Liver (tissue), 2 donors: ENCODE results near the gene SLC25A39.

Experiments
- MAX ChIP-seq: IDR thresholded peaks from 2 replicates; pipeline ENCODE4 v1.6.1; 2016; ENCODE audit warnings: antibody characterized with exemption
- TF ChIP-seq, protein P1 (sequence below): fragments of 150-350 bp; IDR thresholded peaks from 2 replicates; pipeline ENCODE4 v1.5.1; 2017; ENCODE audit warnings: improper control_type of control experiment, low read depth, low read length; ENCODE audit not compliant: missing input control
- donor health status: healthy.

- TF ChIP-seq, protein P1, sequence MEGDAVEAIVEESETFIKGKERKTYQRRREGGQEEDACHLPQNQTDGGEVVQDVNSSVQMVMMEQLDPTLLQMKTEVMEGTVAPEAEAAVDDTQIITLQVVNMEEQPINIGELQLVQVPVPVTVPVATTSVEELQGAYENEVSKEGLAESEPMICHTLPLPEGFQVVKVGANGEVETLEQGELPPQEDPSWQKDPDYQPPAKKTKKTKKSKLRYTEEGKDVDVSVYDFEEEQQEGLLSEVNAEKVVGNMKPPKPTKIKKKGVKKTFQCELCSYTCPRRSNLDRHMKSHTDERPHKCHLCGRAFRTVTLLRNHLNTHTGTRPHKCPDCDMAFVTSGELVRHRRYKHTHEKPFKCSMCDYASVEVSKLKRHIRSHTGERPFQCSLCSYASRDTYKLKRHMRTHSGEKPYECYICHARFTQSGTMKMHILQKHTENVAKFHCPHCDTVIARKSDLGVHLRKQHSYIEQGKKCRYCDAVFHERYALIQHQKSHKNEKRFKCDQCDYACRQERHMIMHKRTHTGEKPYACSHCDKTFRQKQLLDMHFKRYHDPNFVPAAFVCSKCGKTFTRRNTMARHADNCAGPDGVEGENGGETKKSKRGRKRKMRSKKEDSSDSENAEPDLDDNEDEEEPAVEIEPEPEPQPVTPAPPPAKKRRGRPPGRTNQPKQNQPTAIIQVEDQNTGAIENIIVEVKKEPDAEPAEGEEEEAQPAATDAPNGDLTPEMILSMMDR: no peak
- TF ChIP-seq MAX: no peak
Observed at GRCh38 chr17:44323359-44324091, 1.1 kb downstream of the SLC25A39 start.
